HFFc6 (cell line): Measurements from ENCODE around the gene UPF3A. TPM values are rescaled to one million over a fixed set of nuclear protein-coding genes. Genes with fewer than 3 reads are reported as not detected.
A peak's percentile ranks its signal among the peaks of the same experiment; 100 is the strongest.

ENCODE experiments used
- DNase-seq: peaks from one replicate; pipeline ENCODE4 v3.0.0-alpha.2; 2018
- H3K27ac Mint-ChIP-seq: 2 replicates; pipeline ENCODE4 v1.8.0; 2020; ENCODE audit warnings: mild to moderate bottlenecking, mixed read lengths
- H3K27me3 Mint-ChIP-seq: 2 replicates; pipeline ENCODE4 v1.8.0; 2021; ENCODE audit warnings: mild to moderate bottlenecking, moderate library complexity, mixed read lengths; ENCODE audit not compliant: insufficient read depth
- H3K36me3 Mint-ChIP-seq: 2 replicates; pipeline ENCODE4 v1.8.0; 2021; ENCODE audit warnings: low read depth, mixed read lengths
- H3K4me1 Mint-ChIP-seq: 2 replicates; pipeline ENCODE4 v1.8.0; 2020; ENCODE audit warnings: low read depth, mixed read lengths
- H3K4me3 Mint-ChIP-seq: 2 replicates; pipeline ENCODE4 v1.8.0; 2020; ENCODE audit warnings: mild to moderate bottlenecking, moderate library complexity, mixed read lengths
- H3K9me3 Mint-ChIP-seq: 2 replicates; pipeline ENCODE4 v1.8.0; 2020; ENCODE audit warnings: mild to moderate bottlenecking, mixed read lengths
- CTCF ChIP-seq: fragments of 200-600 bp; sonication (generic); IDR thresholded peaks from 2 replicates; pipeline ENCODE4 v1.5.0; 2021; ENCODE audit warnings: antibody characterized with exemption, mild to moderate bottlenecking
- total RNA-seq, 6 experiments: library from RNA; stranded (reverse); fragmentation: NEBNext Ultra II Directional; extraction: Animal tissue kit (Norgen Biotek cat#: 25700); gene quantifications; 2 replicates in 1 of 6; 3 replicates in 5 of 6; pipeline ENCODE4 v1.2.3, GENCODE V29; 2021

Gene UPF3A
- total RNA-seq, 6 experiments from 2014 or later = 32.4 to 42.9 (median 39.8) TPM

- no peaks in the 10 kb centered on the region for H3K27me3 Mint-ChIP-seq
- H3K9me3 Mint-ChIP-seq = no peaks in the 10 kb centered on the region
- no peak for TF ChIP-seq CTCF
- H3K4me1 Mint-ChIP-seq = peaks cover 56% of the 10 kb centered on the region
- H3K36me3 Mint-ChIP-seq = peaks cover 77% of the 10 kb centered on the region
- peak overlapping the region; percentile 79 for H3K27ac Mint-ChIP-seq
- peak overlapping the region; percentile 51 for H3K4me3 Mint-ChIP-seq
- peak; percentile 79 for DNase-seq
Measured at GRCh38 chr13:114264886-114265611, 16.4 kb upstream of the UPF3A start.

- peaks cover 71% of the 10 kb centered on the region for H3K36me3 Mint-ChIP-seq
- no peak for TF ChIP-seq CTCF
- H3K27ac Mint-ChIP-seq = peak overlapping the region; percentile 79
- DNase-seq = no peak
- peak overlapping the region; percentile 30; the same call in 1 of the 2 replicates for H3K4me3 Mint-ChIP-seq
- H3K27me3 Mint-ChIP-seq = no peaks in the 10 kb centered on the region
- peaks cover 59% of the 10 kb centered on the region for H3K4me1 Mint-ChIP-seq
- no peaks in the 10 kb centered on the region for H3K9me3 Mint-ChIP-seq
Measured at GRCh38 chr13:114266241-114266640, 15.2 kb upstream of the UPF3A start.

- H3K36me3 Mint-ChIP-seq = peaks cover 69% of the 10 kb centered on the region
- TF ChIP-seq CTCF = no peak
- DNase-seq = no peak
- no peaks in the 10 kb centered on the region for H3K9me3 Mint-ChIP-seq
- no peak overlapping the region for H3K4me3 Mint-ChIP-seq
- no peak overlapping the region for H3K27ac Mint-ChIP-seq
- no peaks in the 10 kb centered on the region for H3K27me3 Mint-ChIP-seq
- peaks cover 49% of the 10 kb centered on the region for H3K4me1 Mint-ChIP-seq
Measured at GRCh38 chr13:114268344-114269280, 12.8 kb upstream of the UPF3A start.

GRCh38 chr13:114269281-114269770 is 12.1 kb upstream of the UPF3A start:
- H3K4me3 Mint-ChIP-seq = no peak overlapping the region
- no peak overlapping the region for H3K27ac Mint-ChIP-seq
- H3K36me3 Mint-ChIP-seq = peaks cover 67% of the 10 kb centered on the region
- no peaks in the 10 kb centered on the region for H3K27me3 Mint-ChIP-seq
- H3K4me1 Mint-ChIP-seq = peaks cover 44% of the 10 kb centered on the region
- no peak for TF ChIP-seq CTCF
- no peak for DNase-seq
- no peaks in the 10 kb centered on the region for H3K9me3 Mint-ChIP-seq

- peaks cover 55% of the 10 kb centered on the region for H3K36me3 Mint-ChIP-seq
- H3K4me1 Mint-ChIP-seq = peaks cover 27% of the 10 kb centered on the region
- H3K27me3 Mint-ChIP-seq = peaks cover 2% of the 10 kb centered on the region; the same call in 1 of the 2 replicates
- no peak overlapping the region for H3K27ac Mint-ChIP-seq
- TF ChIP-seq CTCF = no peak
- H3K4me3 Mint-ChIP-seq = no peak overlapping the region
- no peaks in the 10 kb centered on the region for H3K9me3 Mint-ChIP-seq
- no peak for DNase-seq
Measured at GRCh38 chr13:114272977-114273376, 8.4 kb upstream of the UPF3A start.
